HCT116 (cell line): ENCODE results near the gene GRIK4. TPM values are rescaled to one million over a fixed set of nuclear protein-coding genes. Genes with fewer than 3 reads are reported as not detected.

Source experiments
- ATAC-seq: fragments of 200-7000 bp; cut with Tn5 transposase; 2 replicates; pipeline ENCODE4 v1.9.1; 2020; ENCODE audit warnings: mild to moderate bottlenecking, moderate library complexity
- BruUV-seq: library from RNA; stranded (reverse); fragments of 400-500 nt; replicated peaks from 2 replicates; lab custom pipeline; 2021; lab: Mats Ljungman, UMichigan
- CTCF ChIA-PET: fragments of 300-600 bp; sonication (Branson Sonifier 250); formaldehyde crosslinking; loops from one replicate; lab custom pipeline; 2021; ENCODE audit warnings: antibody characterized with exemption; lab: Charles Lee
- POLR2A ChIA-PET: fragments of 300-600, 350-600 bp; sonication (Branson Sonifier 250); formaldehyde crosslinking; loops from one replicate; lab custom pipeline; 2021; ENCODE audit warnings: antibody characterized with exemption; lab: Charles Lee
- RAD21 ChIA-PET, 2 experiments: fragments of 300-600 bp; sonication (Branson Sonifier 250); formaldehyde crosslinking; loops; one replicate each; lab custom pipeline; 2023; ENCODE audit warnings: low total read pairs in 2 of 2; ENCODE audit not compliant: uncharacterized antibody in 2 of 2, unreplicated experiment in 2 of 2, low non-redundant PET in 1 of 2; lab: Charles Lee
- DNase-seq: peaks from one replicate; pipeline ENCODE4 v3.0.0-alpha.2; 2010; ENCODE audit warnings: low read depth, low spot score
- H2AFZ ChIP-seq: fragments of 200-600 bp; shearing (Covaris generic), sonication (generic); 2 replicates; pipeline ENCODE4 v1.6.1; 2017; ENCODE audit warnings: low read depth, mixed run types, mixed read lengths, antibody characterized with exemption, low read length; ENCODE audit not compliant: poor library complexity, severe bottlenecking
- H3K27ac ChIP-seq: 2 replicates; pipeline ENCODE4 v1.5.1; 2012; ENCODE audit warnings: low read depth, low read length
- H3K27me3 ChIP-seq: fragments of 200-600 bp; sonication (generic); 2 replicates; pipeline ENCODE4 v1.6.1; 2016; ENCODE audit warnings: mixed run types, low read length, mixed read lengths; ENCODE audit not compliant: insufficient read depth
- H3K36me3 ChIP-seq, 2 experiments: fragments of 200-500 bp in 1 of 2; fragments of 200-600 bp in 1 of 2; sonication (Bioruptor generic) in 1 of 2; sonication (generic) in 1 of 2; 2 replicates each; pipeline versions ENCODE4 v1.5.1 to v1.6.1; 2014 to 2016; ENCODE audit warnings: low read length in 2 of 2, inconsistent platforms in 1 of 2, mixed read lengths in 1 of 2, mixed run types in 1 of 2; ENCODE audit not compliant: insufficient read depth in 2 of 2, control insufficient read depth in 1 of 2
- H3K4me1 ChIP-seq, 2 experiments: fragments of 200-600 bp in 1 of 2; sonication (generic) in 1 of 2; 2 replicates each; pipeline versions ENCODE4 v1.5.1 to v1.6.1; 2012 to 2017; ENCODE audit warnings: low read length in 2 of 2, inconsistent platforms in 1 of 2, mild to moderate bottlenecking in 1 of 2, mixed read lengths in 1 of 2, mixed run types in 1 of 2, moderate library complexity in 1 of 2; ENCODE audit not compliant: insufficient read depth in 2 of 2, control insufficient read depth in 1 of 2
- H3K4me2 ChIP-seq: fragments of 200-600 bp; sonication (generic); 2 replicates; pipeline ENCODE4 v1.6.1; 2017; ENCODE audit warnings: mixed run types, low read length, mixed read lengths
- H3K4me3 ChIP-seq, 2 experiments: fragments of 200-600 bp in 1 of 2; sonication (generic) in 1 of 2; replicated peaks in 1 of 2; 2 replicates each; pipeline ENCODE4 v1.5.1; 2011 to 2016; ENCODE audit warnings: low read length in 2 of 2, control low read depth in 1 of 2, low read depth in 1 of 2, mild to moderate bottlenecking in 1 of 2, mixed read lengths in 1 of 2, mixed run types in 1 of 2
- H3K79me2 ChIP-seq: fragments of 200-600 bp; sonication (generic); 2 replicates; pipeline ENCODE4 v1.6.1; 2017; ENCODE audit warnings: mild to moderate bottlenecking, mixed run types, low read length, moderate library complexity, mixed read lengths; ENCODE audit not compliant: insufficient read depth
- H3K9ac ChIP-seq: fragments of 200-600 bp; sonication (generic); 2 replicates; pipeline ENCODE4 v1.6.1; 2016; ENCODE audit warnings: low read length, mixed read lengths
- H3K9me2 ChIP-seq: fragments of 200-600 bp; sonication (generic), shearing (Covaris generic); 2 replicates; pipeline ENCODE4 v1.6.1; 2017; ENCODE audit warnings: mixed run types, mild to moderate bottlenecking, moderate library complexity; ENCODE audit not compliant: insufficient read depth
- H3K9me3 ChIP-seq, 2 experiments: fragments of 200-500 bp in 1 of 2; fragments of 200-600 bp in 1 of 2; sonication (Bioruptor generic) in 1 of 2; sonication (generic) in 1 of 2; 2 replicates each; pipeline ENCODE4 v1.6.1; 2014 to 2017; ENCODE audit warnings: low read length in 2 of 2, mixed read lengths in 2 of 2, inconsistent platforms in 1 of 2, low read depth in 1 of 2, mild to moderate bottlenecking in 1 of 2, mixed run types in 1 of 2, moderate library complexity in 1 of 2; ENCODE audit not compliant: control insufficient read depth in 1 of 2, insufficient read depth in 1 of 2
- H4K20me1 ChIP-seq: fragments of 200-600 bp; sonication (generic), shearing (Covaris generic); 2 replicates; pipeline ENCODE4 v1.6.1; 2017; ENCODE audit warnings: mixed run types, mild to moderate bottlenecking, moderate library complexity; ENCODE audit not compliant: insufficient read depth
- ATF3 ChIP-seq: IDR thresholded peaks from 2 replicates; pipeline ENCODE4 v1.6.1; 2012
- CBX3 ChIP-seq: IDR thresholded peaks from 2 replicates; pipeline ENCODE4 v1.6.1; 2012; ENCODE audit warnings: low read depth
- CEBPB ChIP-seq: IDR thresholded peaks from 2 replicates; pipeline ENCODE4 v1.6.1; 2012; ENCODE audit warnings: low read depth
- EGR1 ChIP-seq: IDR thresholded peaks from 2 replicates; pipeline ENCODE4 v1.6.1; 2012; ENCODE audit warnings: low read depth
- ELF1 ChIP-seq: IDR thresholded peaks from 2 replicates; pipeline ENCODE4 v1.6.1; 2012; ENCODE audit warnings: low read depth, borderline replicate concordance
- EZH2 ChIP-seq: fragments of 200-600 bp; sonication (generic); IDR thresholded peaks from 2 replicates; pipeline ENCODE4 v1.6.1; 2017; ENCODE audit warnings: antibody characterized with exemption, mixed run types
- EZH2phosphoT487 ChIP-seq: fragments of 200-600 bp; IDR thresholded peaks from 2 replicates; pipeline ENCODE4 v1.6.1; 2018; ENCODE audit warnings: antibody characterized with exemption, borderline replicate concordance
- FOSL1 ChIP-seq: IDR thresholded peaks from 2 replicates; pipeline ENCODE4 v1.6.1; 2012; ENCODE audit warnings: low read depth
- MAX ChIP-seq: IDR thresholded peaks from 2 replicates; pipeline ENCODE4 v1.6.1; 2012
- YY1 ChIP-seq: IDR thresholded peaks from 2 replicates; pipeline ENCODE4 v1.6.1; 2011; ENCODE audit warnings: low read length, low read depth, moderate library complexity, mild to moderate bottlenecking; ENCODE audit not compliant: insufficient replicate concordance; ENCODE audit errors: extremely low read depth
- ZBTB33 ChIP-seq: IDR thresholded peaks from 2 replicates; pipeline ENCODE4 v1.6.1; 2011; ENCODE audit warnings: mild to moderate bottlenecking, low read length, moderate library complexity; ENCODE audit not compliant: insufficient replicate concordance; ENCODE audit errors: extremely low read depth
- intact Hi-C: fragments of 100-400 bp; cut with micrococcal nuclease; formaldehyde crosslinking; loops from 2 replicates; pipeline ENCODE4 v1.10.0; 2022
- total RNA-seq: library from RNA; stranded (reverse); gene quantifications from one replicate; pipeline ENCODE4 v1.2.1, GENCODE V29; 2021; ENCODE audit not compliant: unreplicated experiment

The GRIK4 gene
- total RNA-seq, 1 experiment from 2014 or later, result 0.52 TPM

GRCh38 chr11:120520091-120520822 is 8.7 kb downstream of the GRIK4 start:
- TF ChIP-seq ELF1 (no peak), ATF3 (no peak), ZBTB33 (no peak), YY1 (no peak), CBX3 (no peak), EGR1 (no peak)
- no peak overlapping the region for H3K27ac ChIP-seq
- no peaks in the 10 kb centered on the region for H4K20me1 ChIP-seq
- H3K9me2 ChIP-seq, result no peaks in the 10 kb centered on the region
- no peaks in the 10 kb centered on the region for H3K79me2 ChIP-seq
- no peak for DNase-seq
- no TSS peak for BruUV-seq
- RAD21 ChIA-PET, result no interaction called here
- H3K9me3 ChIP-seq, result no peaks in the 10 kb centered on the region
- no peak overlapping the region for H2AFZ ChIP-seq
- H3K4me1 ChIP-seq, result peaks cover 11 to 12% of the 10 kb centered on the region in 2 experiments; a peak in 3 of 4 replicates
- intact Hi-C loops, result no loop called here
- no peaks in the 10 kb centered on the region for H3K36me3 ChIP-seq
- ATAC-seq, result no peak
- CTCF ChIA-PET, result no interaction called here
- no peak overlapping the region for H3K4me2 ChIP-seq
- POLR2A ChIA-PET, result no interaction called here
- H3K9ac ChIP-seq, result no peak overlapping the region
- H3K27me3 ChIP-seq, result no peaks in the 10 kb centered on the region
- H3K4me3 ChIP-seq, result no peak overlapping the region

GRCh38 chr11:120521176-120521575 is 9.6 kb downstream of the GRIK4 start:
- intact Hi-C loops, result no loop called here
- Histone ChIP-seq H3K4me3 (no peak overlapping the region), H3K9me2 (no peaks in the 10 kb centered on the region), H3K9ac (no peak overlapping the region), H3K27ac (no peak overlapping the region), H2AFZ (no peak overlapping the region), H3K79me2 (no peaks in the 10 kb centered on the region), H4K20me1 (no peaks in the 10 kb centered on the region), H3K4me1 (peaks cover 11 to 12% of the 10 kb centered on the region in 2 experiments; a peak in 3 of 4 replicates), H3K9me3 (no peaks in the 10 kb centered on the region), H3K4me2 (no peak overlapping the region), H3K27me3 (no peaks in the 10 kb centered on the region), H3K36me3 (no peaks in the 10 kb centered on the region)
- CTCF ChIA-PET, result no interaction called here
- ATAC-seq (no peak), DNase-seq (no peak)
- RAD21 ChIA-PET, result no interaction called here
- POLR2A ChIA-PET, result no interaction called here
- no TSS peak for BruUV-seq
- no peak for TF ChIP-seq ZBTB33
- TF ChIP-seq EGR1, result no peak
- TF ChIP-seq MAX, result no peak
- no peak for TF ChIP-seq EZH2phosphoT487
- no peak for TF ChIP-seq CEBPB
- TF ChIP-seq FOSL1, result no peak
- TF ChIP-seq CBX3, result no peak
- TF ChIP-seq EZH2, result no peak
